Measurements from ENCODE around the gene HTATIP2.
"Not testable (repeated sequence)": the region's sequence is repeated elsewhere in the genome, so short reads cannot be mapped to it uniquely, and the experiment has no call there.

Gene HTATIP2

GRCh38 chr11:20363500-20364340, at the start of gene HTATIP2:
Gene HTATIP2 (plus strand): TSS chr11:20363714. CDS start chr11:20364238, 524 bp downstream.
- peak; percentile 87 for DNase-seq

GRCh38 chr11:20315800-20316199, 47.7 kb upstream of the HTATIP2 start:
- peak; percentile 23 for DNase-seq

- DNase-seq, result no peak
These were observed 42.3 kb upstream of the HTATIP2 start for GRCh38 chr11:20321177-20321576.

- peak; percentile 57 for DNase-seq
These were observed 36.1 kb upstream of the HTATIP2 start for GRCh38 chr11:20327377-20327935.

GRCh38 chr11:20336056-20336455, 27.5 kb upstream of the HTATIP2 start:
- DNase-seq, result no peak

GRCh38 chr11:20337526-20338154, 25.9 kb upstream of the HTATIP2 start:
- peak; percentile 77 for DNase-seq

GRCh38 chr11:20342347-20343141, 21.0 kb upstream of the HTATIP2 start:
- DNase-seq, result peak; percentile 77

- no peak for DNase-seq
These were observed 12.4 kb upstream of the HTATIP2 start for GRCh38 chr11:20351136-20351535.

- DNase-seq, result no peak
These were observed 11.7 kb upstream of the HTATIP2 start for GRCh38 chr11:20351751-20352262.

- DNase-seq, result peak; percentile 70
These were observed 9.6 kb upstream of the HTATIP2 start for GRCh38 chr11:20353829-20354434.

GRCh38 chr11:20355221-20356219, 8.0 kb upstream of the HTATIP2 start:
- peak; percentile 71 for DNase-seq

- DNase-seq, result no peak
These were observed 6.4 kb upstream of the HTATIP2 start for GRCh38 chr11:20357150-20357549.

- DNase-seq, result no peak
These were observed 2.9 kb upstream of the HTATIP2 start for GRCh38 chr11:20360650-20361049.

GRCh38 chr11:20362481-20362880, 1.0 kb upstream of the HTATIP2 start:
- no peak for DNase-seq

- DNase-seq, result no peak
These were observed 390 bp upstream of the HTATIP2 start for GRCh38 chr11:20363149-20363499.

- peak; percentile 85 for DNase-seq
These were observed 853 bp downstream of the HTATIP2 start for GRCh38 chr11:20364341-20364792.

GRCh38 chr11:20365465-20365864, 2.0 kb downstream of the HTATIP2 start:
- not testable (repeated sequence) for DNase-seq

- DNase-seq, result peak; percentile 36
These were observed 3.9 kb downstream of the HTATIP2 start for GRCh38 chr11:20367313-20367948.

- DNase-seq, result no peak
These were observed 4.9 kb downstream of the HTATIP2 start for GRCh38 chr11:20368438-20368837.

- peak; percentile 37 for DNase-seq
These were observed 6.3 kb downstream of the HTATIP2 start for GRCh38 chr11:20369826-20370225.
